ENCODE results near the gene NOL3. TPM values are rescaled to one million over a fixed set of nuclear protein-coding genes. Genes with fewer than 3 reads are reported as not detected.

The NOL3 gene
- total and polyA plus RNA-seq, 2 of the 4 experiments (the other 2 are of a cell fraction), result 6.1 to 17.2 TPM

GRCh38 chr16:67146523-67147357 lies 23.6 kb upstream of the NOL3 start:
- Histone ChIP-seq H3K4me3 (ENCODE audit: insufficient read depth, low read depth, low read length) (no peak overlapping the region), H2BK20ac (ENCODE audit: low read depth, low read length) (no peak overlapping the region), H4K91ac (ENCODE audit: insufficient read depth, low read depth, low read length) (no peak overlapping the region), H3K18ac (ENCODE audit: low read depth, low read length) (no peak overlapping the region), H2BK15ac (ENCODE audit: low read depth, low read length) (no peak overlapping the region), H3K4ac (ENCODE audit: low read depth, low read length) (no peak overlapping the region), H3K14ac (replicated peaks; ENCODE audit: low read depth, low read length) (no peak overlapping the region), H4K20me1 (ENCODE audit: insufficient read depth, low read length) (peaks cover 7% of the 10 kb centered on the region; the same call in 1 of the 2 replicates), H3K27ac (ENCODE audit: insufficient read depth, low read length) (no peak overlapping the region), H3K23ac (ENCODE audit: low read depth, low read length) (no peak overlapping the region), H4K8ac (ENCODE audit: low read depth in 2 of 2, low read length in 2 of 2) (no peak overlapping the region), H2AK9ac (replicated peaks; ENCODE audit: low read depth, low read length, poor library complexity) (peak overlapping the region; percentile 48), H3K4me2 (ENCODE audit: low read depth, low read length) (no peak overlapping the region), H2BK5ac (ENCODE audit: low read depth, low read length, poor library complexity, severe bottlenecking) (no peak overlapping the region), H3K56ac (ENCODE audit: extremely low read depth, insufficient read depth, low read length) (no peak overlapping the region), H3K4me1 (ENCODE audit: control insufficient read depth, insufficient read depth, low read length) (peaks cover 5% of the 10 kb centered on the region; the same call in 1 of the 2 replicates), H3K9me1 (ENCODE audit: insufficient read depth, low read length) (peaks cover 4% of the 10 kb centered on the region; the same call in 1 of the 2 replicates), H3K9ac (ENCODE audit: low read depth, low read length) (no peak overlapping the region), H3K79me1 (ENCODE audit: low read depth in 1 of 2, low read length in 2 of 2) (peaks cover 0 to 30% of the 10 kb centered on the region in 2 experiments; a peak in 2 of 4 replicates), H2BK120ac (ENCODE audit: low read depth, low read length) (no peak overlapping the region), H2AK5ac (ENCODE audit: low read depth, low read length) (no peak overlapping the region), H4K5ac (ENCODE audit: low read depth, low read length) (no peak overlapping the region), H3K9me3 (ENCODE audit: control insufficient read depth, insufficient read depth, low read length) (no peaks in the 10 kb centered on the region), H3K36me3 (ENCODE audit: control insufficient read depth, insufficient read depth, low read length) (peaks cover 64% of the 10 kb centered on the region), H2AFZ (replicated peaks; ENCODE audit: low read length, poor library complexity) (no peak overlapping the region), H3K27me3 (ENCODE audit: control insufficient read depth, insufficient read depth, low read length) (no peaks in the 10 kb centered on the region)
- in situ Hi-C loops (cut with MboI; ENCODE audit: low sequenced_read_pairs), result no loop called here
- dilution Hi-C loops (cut with HindIII; ENCODE audit: low sequenced_read_pairs, unreplicated experiment), result no loop called here
- no TSS peak for BruUV-seq (replicated peaks)
- CTCF ChIA-PET, result no interaction called here
- no peak for TF ChIP-seq ELK1 (IDR thresholded peaks at IDR 0.05; ENCODE audit: borderline replicate concordance, low read depth, low read length)
- TF ChIP-seq RAD21 (IDR thresholded peaks at IDR 0.05; ENCODE audit: low read length), result peak; percentile 16; the same call in 1 of the 2 replicates
- TF ChIP-seq RCOR1 (IDR thresholded peaks at IDR 0.05; ENCODE audit: insufficient replicate concordance, low read length), result no peak
- TF ChIP-seq NFE2L2 (IDR thresholded peaks at IDR 0.05; ENCODE audit: low read depth, low read length), result no peak
- 100% methylated on average over 2 of the region's 7 CpGs; no CpG with 5 or more reads in 1 of the 2 experiments for WGBS, 2 experiments (ENCODE audit: extremely low coverage in 2 of 2, insufficient read length in 1 of 2)
- intact Hi-C loops (cut with micrococcal nuclease), result no loop called here
- DNase-seq, result no peak
- POLR2A ChIA-PET (ENCODE audit: unreplicated experiment), result no interaction called here
- ATAC-seq (ENCODE audit: low read depth), result no peak
